Activated CD4-positive, alpha-beta T cell treated with anti-CD3 and anti-CD28 coated beads for 36 hours (primary cell): Measurements from ENCODE around the gene COL5A1. TPM values are rescaled to one million over a fixed set of nuclear protein-coding genes. Genes with fewer than 3 reads are reported as not detected.

Experiments
- ATAC-seq: fragments of 200-7000 bp; cut with Tn5 transposase; one replicate; pipeline ENCODE4 v1.10.0; 2021; ENCODE audit warnings: mild to moderate bottlenecking, moderate library complexity
- CTCF ChIA-PET: fragments of 350-600 bp; sonication (Branson Sonifier 250); formaldehyde crosslinking; loops from one replicate; lab custom pipeline; 2021; ENCODE audit warnings: antibody characterized with exemption; lab: Charles Lee
- POLR2A ChIA-PET: fragments of 350-600 bp; sonication (Branson Sonifier 250); formaldehyde crosslinking; loops from one replicate; lab custom pipeline; 2021; ENCODE audit warnings: antibody characterized with exemption, inconsistent platforms; lab: Charles Lee
- DNase-seq: peaks from one replicate; pipeline ENCODE4 v3.0.0-alpha.2; 2020
- H3K27ac Mint-ChIP-seq: one replicate; pipeline ENCODE4 v1.8.0; 2021; ENCODE audit warnings: mixed read lengths
- H3K27me3 Mint-ChIP-seq: one replicate; pipeline ENCODE4 v1.8.0; 2021; ENCODE audit warnings: mixed read lengths
- H3K36me3 Mint-ChIP-seq: one replicate; pipeline ENCODE4 v1.8.0; 2021; ENCODE audit warnings: low read depth, mixed read lengths
- H3K4me1 Mint-ChIP-seq: one replicate; pipeline ENCODE4 v1.8.0; 2021; ENCODE audit warnings: mixed read lengths
- H3K4me3 Mint-ChIP-seq: one replicate; pipeline ENCODE4 v1.8.0; 2021; ENCODE audit warnings: mild to moderate bottlenecking, moderate library complexity, mixed read lengths
- H3K9me3 Mint-ChIP-seq: one replicate; pipeline ENCODE4 v1.8.0; 2021; ENCODE audit warnings: low read depth, mixed read lengths
- intact Hi-C, 2 experiments: fragments of 100-400 bp; cut with DNase I in 1 of 2; cut with micrococcal nuclease in 1 of 2; formaldehyde crosslinking; loops; one replicate each; pipeline versions ENCODE4 v1.14.2 to v1.15.1; 2022 to 2024; cut with DNase I, micrococcal nuclease
- total RNA-seq, 2 experiments: library from RNA; stranded (reverse); gene quantifications; one replicate each; pipeline ENCODE4 v1.2.3, GENCODE V29; 2021

The COL5A1 gene
- total RNA-seq, 2 experiments from 2014 or later, result 0.07 to 0.16 TPM

- Mint-ChIP-seq H3K9me3 (no peaks in the 10 kb centered on the region), H3K4me1 (no peaks in the 10 kb centered on the region), H3K27me3 (no peaks in the 10 kb centered on the region), H3K4me3 (no peak overlapping the region), H3K36me3 (no peaks in the 10 kb centered on the region), H3K27ac (no peak overlapping the region)
- DNase-seq, result peak; percentile 2
- POLR2A ChIA-PET, result no interaction called here
- intact Hi-C loops, result no loop called here
- no peak for ATAC-seq
- CTCF ChIA-PET, result no interaction called here
Measured at GRCh38 chr9:134629586-134630392, 11.8 kb upstream of the COL5A1 start.

GRCh38 chr9:134630393-134630790 lies 11.2 kb upstream of the COL5A1 start:
- POLR2A ChIA-PET, result no interaction called here
- H3K4me3 Mint-ChIP-seq, result no peak overlapping the region

GRCh38 chr9:134630861-134631260 lies 10.7 kb upstream of the COL5A1 start:
- no peaks in the 10 kb centered on the region for H3K27me3 Mint-ChIP-seq
- POLR2A ChIA-PET, result no interaction called here
- CTCF ChIA-PET, result no interaction called here
- no peaks in the 10 kb centered on the region for H3K9me3 Mint-ChIP-seq
- intact Hi-C loops, result no loop called here
- DNase-seq (no peak), ATAC-seq (no peak)
- H3K4me3 Mint-ChIP-seq, result no peak overlapping the region
- no peak overlapping the region for H3K27ac Mint-ChIP-seq
- no peaks in the 10 kb centered on the region for H3K4me1 Mint-ChIP-seq
- no peaks in the 10 kb centered on the region for H3K36me3 Mint-ChIP-seq

More at GRCh38 chr9:134630393-134630790, 11.2 kb upstream of the COL5A1 start:
- no peaks in the 10 kb centered on the region for H3K36me3 Mint-ChIP-seq
- CTCF ChIA-PET, result no interaction called here
- H3K27me3 Mint-ChIP-seq, result no peaks in the 10 kb centered on the region
- intact Hi-C loops, result no loop called here
- no peaks in the 10 kb centered on the region for H3K4me1 Mint-ChIP-seq
- ATAC-seq, result no peak
- no peaks in the 10 kb centered on the region for H3K9me3 Mint-ChIP-seq
- no peak overlapping the region for H3K27ac Mint-ChIP-seq
- peak; percentile 1 for DNase-seq

- ChIA-PET CTCF (no interaction called here), POLR2A (no interaction called here)
- Mint-ChIP-seq H3K27ac (no peak overlapping the region), H3K4me1 (no peaks in the 10 kb centered on the region), H3K27me3 (no peaks in the 10 kb centered on the region), H3K36me3 (no peaks in the 10 kb centered on the region), H3K4me3 (no peak overlapping the region), H3K9me3 (no peaks in the 10 kb centered on the region)
- intact Hi-C loops, result no loop called here
- ATAC-seq (no peak), DNase-seq (peak; percentile 1)
Measured at GRCh38 chr9:134631881-134632280, 9.7 kb upstream of the COL5A1 start.

- intact Hi-C loops, result no loop called here
- H3K27me3 Mint-ChIP-seq, result no peaks in the 10 kb centered on the region
- no peaks in the 10 kb centered on the region for H3K9me3 Mint-ChIP-seq
- H3K4me3 Mint-ChIP-seq, result no peak overlapping the region
- ATAC-seq, result no peak
- no peaks in the 10 kb centered on the region for H3K36me3 Mint-ChIP-seq
- H3K27ac Mint-ChIP-seq, result no peak overlapping the region
- ChIA-PET CTCF (no interaction called here), POLR2A (no interaction called here)
- peak; percentile 1 for DNase-seq
- H3K4me1 Mint-ChIP-seq, result no peaks in the 10 kb centered on the region
Measured at GRCh38 chr9:134632329-134632728, 9.3 kb upstream of the COL5A1 start.

GRCh38 chr9:134633362-134634142 lies 8.1 kb upstream of the COL5A1 start:
- ATAC-seq (no peak), DNase-seq (peak; percentile 2)
- H3K4me1 Mint-ChIP-seq, result no peaks in the 10 kb centered on the region
- no peaks in the 10 kb centered on the region for H3K27me3 Mint-ChIP-seq
- no peak overlapping the region for H3K27ac Mint-ChIP-seq
- no peak overlapping the region for H3K4me3 Mint-ChIP-seq
- ChIA-PET POLR2A (no interaction called here), CTCF (no interaction called here)
- intact Hi-C loops, result no loop called here
- H3K9me3 Mint-ChIP-seq, result no peaks in the 10 kb centered on the region
- H3K36me3 Mint-ChIP-seq, result no peaks in the 10 kb centered on the region

- POLR2A ChIA-PET, result no interaction called here
- intact Hi-C loops, result no loop called here
- no peaks in the 10 kb centered on the region for H3K9me3 Mint-ChIP-seq
- CTCF ChIA-PET, result no interaction called here
- H3K27me3 Mint-ChIP-seq, result peaks cover 4% of the 10 kb centered on the region
- DNase-seq (no peak), ATAC-seq (no peak)
- no peak overlapping the region for H3K4me3 Mint-ChIP-seq
- H3K4me1 Mint-ChIP-seq, result no peaks in the 10 kb centered on the region
- H3K27ac Mint-ChIP-seq, result no peak overlapping the region
- H3K36me3 Mint-ChIP-seq, result no peaks in the 10 kb centered on the region
Measured at GRCh38 chr9:134634176-134634575, 7.4 kb upstream of the COL5A1 start.

GRCh38 chr9:134634667-134635230 lies 6.9 kb upstream of the COL5A1 start:
- ATAC-seq, result no peak
- CTCF ChIA-PET, result no interaction called here
- DNase-seq, result no peak

GRCh38 chr9:134635351-134636148 lies 6.1 kb upstream of the COL5A1 start:
- ATAC-seq, result no peak

More at GRCh38 chr9:134634667-134635230, 6.9 kb upstream of the COL5A1 start:
- no peaks in the 10 kb centered on the region for H3K4me1 Mint-ChIP-seq
- intact Hi-C loops, result no loop called here
- H3K27ac Mint-ChIP-seq, result no peak overlapping the region
- no peaks in the 10 kb centered on the region for H3K36me3 Mint-ChIP-seq
- H3K4me3 Mint-ChIP-seq, result no peak overlapping the region
- POLR2A ChIA-PET, result no interaction called here
- no peaks in the 10 kb centered on the region for H3K9me3 Mint-ChIP-seq
- peaks cover 5% of the 10 kb centered on the region for H3K27me3 Mint-ChIP-seq

GRCh38 chr9:134636149-134636507 lies 5.5 kb upstream of the COL5A1 start:
- no peak overlapping the region for H3K4me3 Mint-ChIP-seq
- no peaks in the 10 kb centered on the region for H3K36me3 Mint-ChIP-seq
- peaks cover 9% of the 10 kb centered on the region for H3K27me3 Mint-ChIP-seq
- H3K4me1 Mint-ChIP-seq, result no peaks in the 10 kb centered on the region
- intact Hi-C loops, result no loop called here
- POLR2A ChIA-PET, result no interaction called here
- CTCF ChIA-PET, result no interaction called here
- DNase-seq, result no peak
- H3K27ac Mint-ChIP-seq, result no peak overlapping the region
- no peak for ATAC-seq
- H3K9me3 Mint-ChIP-seq, result no peaks in the 10 kb centered on the region

More at GRCh38 chr9:134635351-134636148, 6.1 kb upstream of the COL5A1 start:
- no peaks in the 10 kb centered on the region for H3K9me3 Mint-ChIP-seq
- CTCF ChIA-PET, result no interaction called here
- POLR2A ChIA-PET, result no interaction called here
- DNase-seq, result no peak
- peaks cover 9% of the 10 kb centered on the region for H3K27me3 Mint-ChIP-seq
- no peak overlapping the region for H3K4me3 Mint-ChIP-seq
- no peak overlapping the region for H3K27ac Mint-ChIP-seq
- intact Hi-C loops, result no loop called here
- no peaks in the 10 kb centered on the region for H3K4me1 Mint-ChIP-seq
- H3K36me3 Mint-ChIP-seq, result no peaks in the 10 kb centered on the region

GRCh38 chr9:134637241-134637640 lies 4.4 kb upstream of the COL5A1 start:
- no peaks in the 10 kb centered on the region for H3K4me1 Mint-ChIP-seq
- no peaks in the 10 kb centered on the region for H3K9me3 Mint-ChIP-seq
- ChIA-PET CTCF (no interaction called here), POLR2A (no interaction called here)
- H3K36me3 Mint-ChIP-seq, result no peaks in the 10 kb centered on the region
- no peak overlapping the region for H3K27ac Mint-ChIP-seq
- ATAC-seq, result no peak
- no peak overlapping the region for H3K4me3 Mint-ChIP-seq
- H3K27me3 Mint-ChIP-seq, result peaks cover 9% of the 10 kb centered on the region
- intact Hi-C loops, result no loop called here
- no peak for DNase-seq
